ENCODE results near the gene CHRNA7.
"Not testable (repeated sequence)": the region's sequence is repeated elsewhere in the genome, so short reads cannot be mapped to it uniquely, and the experiment has no call there.

The CHRNA7 gene

GRCh38 chr15:32120577-32121383 is 90.5 kb downstream of the CHRNA7 start:
- DNase-seq (ENCODE audit: low read depth), result no peak

DNA sequence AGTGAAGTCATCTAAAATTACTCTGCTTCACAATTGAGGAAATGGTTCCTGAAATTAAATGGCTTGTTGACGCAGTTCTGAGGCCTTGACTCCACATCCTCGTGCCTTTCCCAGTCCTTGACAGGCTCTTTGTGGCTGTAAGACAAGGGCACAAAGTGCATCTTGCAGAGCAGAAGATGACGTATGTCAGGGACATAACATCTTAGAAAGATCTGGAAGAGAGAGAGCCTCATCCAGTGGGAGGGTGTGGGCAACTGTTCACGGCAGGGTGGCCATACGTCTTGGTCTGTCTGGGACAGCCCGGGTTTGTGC is 91.0 kb downstream of the CHRNA7 start:
- no peak for DNase-seq (ENCODE audit: low read depth)

GRCh38 chr15:32122013-32122412 is 91.7 kb downstream of the CHRNA7 start:
- DNase-seq (ENCODE audit: low read depth), result no peak

- DNase-seq (ENCODE audit: low read depth), result no peak
Observed at GRCh38 chr15:32123473-32123872, 93.2 kb downstream of the CHRNA7 start.

GRCh38 chr15:32124726-32125125 is 94.4 kb downstream of the CHRNA7 start:
- no peak for DNase-seq (ENCODE audit: low read depth)

DNA sequence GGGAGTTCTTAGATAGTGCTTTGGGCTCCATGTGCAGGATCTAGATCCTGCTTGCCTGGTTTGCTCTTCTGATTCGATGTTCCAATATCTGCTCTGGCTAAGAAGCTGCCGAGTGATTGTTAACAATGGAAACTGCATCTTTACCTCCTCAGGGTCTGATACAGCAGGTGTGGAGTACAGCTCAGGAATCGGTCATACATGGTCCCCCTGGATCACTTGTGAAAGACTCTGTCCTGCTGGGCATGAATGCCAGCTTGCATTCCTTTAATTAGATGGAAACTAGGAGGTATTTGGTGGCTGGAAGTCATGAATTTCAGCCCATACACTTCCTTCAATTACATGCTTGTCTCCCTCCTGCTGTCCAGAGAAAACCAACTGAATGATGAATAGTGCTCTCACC is 95.3 kb downstream of the CHRNA7 start:
- no peak for DNase-seq (ENCODE audit: low read depth)

GRCh38 chr15:32129815-32130214 is 99.5 kb downstream of the CHRNA7 start:
- DNase-seq (ENCODE audit: low read depth), result no peak

- no peak for DNase-seq (ENCODE audit: low read depth)
Observed at GRCh38 chr15:32130823-32131222, 100.5 kb downstream of the CHRNA7 start.

DNA sequence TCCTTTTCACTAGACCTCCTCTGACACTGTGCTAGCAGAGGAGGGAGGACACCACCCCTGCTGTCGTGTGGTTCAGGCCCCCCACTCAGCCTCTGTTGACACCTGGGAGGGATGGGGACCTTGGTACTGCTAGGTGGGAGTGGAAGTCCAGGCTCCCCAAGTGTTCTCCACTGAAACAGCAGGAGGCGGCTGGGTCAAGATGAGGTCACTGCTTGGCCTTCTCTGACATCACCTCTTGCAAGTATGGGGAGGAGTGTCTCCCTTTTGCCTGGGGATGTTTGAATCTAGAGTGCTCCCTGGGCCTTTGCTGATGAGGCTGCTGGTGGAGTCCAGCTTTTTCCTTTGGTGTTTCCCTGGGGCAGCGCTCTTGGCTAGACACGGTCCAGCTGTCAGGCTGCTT is 101.5 kb downstream of the CHRNA7 start:
- DNase-seq (ENCODE audit: low read depth), result no peak

DNA sequence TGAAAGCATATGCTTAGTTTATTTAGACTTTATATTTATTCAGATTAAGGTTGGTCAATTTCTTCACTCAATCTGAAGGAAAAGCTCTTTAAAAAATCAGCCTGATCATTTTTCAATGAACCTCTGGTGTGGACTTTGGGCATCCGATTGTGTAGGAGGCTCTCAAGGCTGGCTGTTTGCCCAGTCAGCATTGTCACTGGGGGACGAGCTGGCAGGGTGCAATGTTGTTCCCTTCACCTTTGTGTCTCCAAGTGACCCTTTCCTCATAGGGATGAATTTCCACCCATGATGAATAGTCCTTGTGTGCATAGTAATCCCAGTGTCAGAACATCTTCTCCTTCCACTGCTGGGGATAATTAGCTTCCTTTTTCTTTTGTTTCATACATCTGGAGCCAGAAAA is 102.5 kb downstream of the CHRNA7 start:
- DNase-seq (ENCODE audit: low read depth), result no peak

- DNase-seq (ENCODE audit: low read depth), result no peak
Observed at GRCh38 chr15:32134842-32135241, 104.5 kb downstream of the CHRNA7 start.

GRCh38 chr15:32135335-32135734 is 105.0 kb downstream of the CHRNA7 start:
- no peak for DNase-seq (ENCODE audit: low read depth)

DNA sequence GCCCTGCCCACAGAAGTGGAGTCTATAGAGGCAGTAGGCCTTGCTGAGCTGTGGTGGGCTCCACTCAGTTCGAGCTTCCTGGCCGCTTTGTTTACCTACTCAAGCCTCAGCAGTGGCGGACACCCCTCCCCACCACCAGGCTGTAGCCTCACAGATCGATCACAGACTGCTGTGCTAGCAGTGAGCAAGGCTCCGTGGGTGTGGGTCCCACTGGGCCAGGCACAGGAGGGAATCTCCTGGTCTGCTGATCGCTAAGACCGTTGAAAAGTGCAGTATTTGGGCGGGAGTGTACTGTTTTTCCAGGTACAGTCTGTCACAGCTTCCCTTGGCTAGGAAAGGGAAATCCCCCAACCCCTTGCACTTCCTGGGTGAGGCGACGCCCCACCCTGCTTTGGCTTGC is 115.2 kb downstream of the CHRNA7 start:
- DNase-seq (ENCODE audit: low read depth), result not testable (repeated sequence)

DNA sequence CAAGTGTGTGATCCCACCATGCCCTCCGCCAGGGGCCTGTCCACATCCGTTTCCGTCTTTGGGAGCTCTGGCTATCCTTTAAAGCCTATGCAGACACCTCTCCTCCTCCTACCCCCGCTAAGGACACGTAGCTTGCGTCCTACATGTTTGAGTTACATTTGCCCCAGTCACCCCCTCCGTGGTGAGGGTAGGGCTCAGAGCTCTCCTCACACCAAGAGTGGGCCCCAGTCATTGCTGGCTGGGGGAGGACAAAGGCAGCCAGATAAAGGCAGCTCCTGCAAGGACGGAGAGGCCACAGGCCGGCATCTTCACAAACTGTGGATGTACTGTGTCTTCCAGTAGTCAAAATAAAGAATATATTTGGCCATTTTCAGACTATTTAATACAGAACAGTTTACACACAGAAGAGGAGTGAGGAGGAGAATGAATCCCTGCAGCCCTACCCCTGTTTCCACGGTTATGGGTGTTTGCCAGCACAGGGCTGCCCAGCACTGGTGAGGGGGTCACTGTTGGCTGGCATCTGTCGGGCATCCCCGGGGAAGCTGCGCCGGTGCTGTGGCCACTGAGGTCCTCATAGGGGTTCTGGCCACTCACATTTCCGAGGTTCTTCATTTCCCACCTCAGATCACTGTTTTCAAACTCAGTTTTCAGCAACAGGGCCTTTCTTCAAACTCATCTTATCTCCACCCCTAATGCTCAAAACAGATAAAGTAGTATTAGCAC is 118.7 kb downstream of the CHRNA7 start:
- DNase-seq (ENCODE audit: low read depth), result no peak

GRCh38 chr15:32152574-32152973 is 122.3 kb downstream of the CHRNA7 start:
- DNase-seq (ENCODE audit: low read depth), result no peak

- DNase-seq (ENCODE audit: low read depth), result not testable (repeated sequence)
Observed at GRCh38 chr15:32153868-32154623, 123.7 kb downstream of the CHRNA7 start.

GRCh38 chr15:32162143-32162542 is 131.8 kb downstream of the CHRNA7 start:
- DNase-seq (ENCODE audit: low read depth), result not testable (repeated sequence)

DNA sequence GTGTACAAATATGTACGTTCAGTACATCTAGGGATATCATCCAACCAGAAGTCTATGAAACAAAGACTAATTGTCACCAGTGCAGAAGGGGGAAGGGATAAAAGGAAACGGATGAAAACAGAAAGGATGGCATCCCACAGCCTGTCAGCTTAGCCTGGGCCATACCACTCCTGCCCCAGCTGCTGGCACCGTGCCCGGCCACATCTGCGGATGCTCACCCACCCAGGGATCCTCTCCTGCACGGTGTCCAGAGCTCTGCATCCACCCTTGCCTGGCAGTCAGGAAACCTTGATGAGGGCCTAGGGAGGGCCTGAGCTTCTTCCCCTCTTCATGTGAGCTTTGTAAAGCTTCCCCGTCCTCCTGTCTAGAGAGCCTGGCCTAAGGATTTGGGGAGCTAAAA is 133.8 kb downstream of the CHRNA7 start:
- DNase-seq (ENCODE audit: low read depth), result not testable (repeated sequence)

DNA sequence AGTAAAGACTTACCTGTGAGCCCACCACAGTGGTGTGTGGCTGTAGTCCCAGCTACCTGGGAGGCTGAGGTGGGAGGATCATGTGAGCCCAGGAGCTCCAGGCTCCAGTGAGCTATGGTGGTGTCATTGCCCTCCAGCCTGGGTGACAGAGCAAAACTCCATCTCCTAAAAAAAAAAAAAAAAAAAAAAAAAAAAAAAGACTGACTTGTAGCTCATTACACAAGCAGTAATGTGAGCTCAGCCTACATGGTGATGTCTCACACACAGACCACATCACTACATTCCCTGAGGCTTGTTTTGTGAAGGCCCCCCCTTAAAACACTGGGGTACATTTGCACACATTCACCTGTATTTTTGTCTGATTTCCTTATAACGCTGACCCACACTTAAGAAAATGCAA is 134.4 kb downstream of the CHRNA7 start:
- not testable (repeated sequence) for DNase-seq (ENCODE audit: low read depth)

- DNase-seq (ENCODE audit: low read depth), result not testable (repeated sequence)
Observed at GRCh38 chr15:32165775-32166174, 135.5 kb downstream of the CHRNA7 start.

DNA sequence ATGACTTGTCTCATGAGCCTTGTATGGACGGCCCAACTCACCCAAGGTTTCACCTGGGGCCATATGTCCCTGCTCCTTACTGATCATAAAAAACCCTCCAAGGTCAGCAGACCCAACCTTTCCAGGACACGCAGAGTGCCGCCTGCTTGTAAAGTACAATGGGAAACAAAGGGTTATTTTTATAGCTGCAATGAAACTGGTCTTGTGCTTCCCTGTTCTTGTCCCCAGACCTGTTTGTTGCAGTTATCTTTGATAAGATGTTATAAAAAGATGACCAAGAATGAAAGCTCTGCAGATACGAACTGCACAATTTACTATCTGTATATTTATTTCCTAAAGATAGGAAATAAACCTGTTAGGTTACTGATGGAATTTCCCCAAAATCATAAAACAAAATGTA is 136.0 kb downstream of the CHRNA7 start:
- not testable (repeated sequence) for DNase-seq (ENCODE audit: low read depth)

DNA sequence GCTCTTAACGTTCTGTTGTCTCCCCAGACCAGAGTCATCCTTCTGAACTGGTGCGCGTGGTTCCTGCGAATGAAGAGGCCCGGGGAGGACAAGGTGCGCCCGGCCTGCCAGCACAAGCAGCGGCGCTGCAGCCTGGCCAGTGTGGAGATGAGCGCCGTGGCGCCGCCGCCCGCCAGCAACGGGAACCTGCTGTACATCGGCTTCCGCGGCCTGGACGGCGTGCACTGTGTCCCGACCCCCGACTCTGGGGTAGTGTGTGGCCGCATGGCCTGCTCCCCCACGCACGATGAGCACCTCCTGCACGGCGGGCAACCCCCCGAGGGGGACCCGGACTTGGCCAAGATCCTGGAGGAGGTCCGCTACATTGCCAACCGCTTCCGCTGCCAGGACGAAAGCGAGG is 137.6 kb downstream of the CHRNA7 start:
- not testable (repeated sequence) for DNase-seq (ENCODE audit: low read depth)

DNA sequence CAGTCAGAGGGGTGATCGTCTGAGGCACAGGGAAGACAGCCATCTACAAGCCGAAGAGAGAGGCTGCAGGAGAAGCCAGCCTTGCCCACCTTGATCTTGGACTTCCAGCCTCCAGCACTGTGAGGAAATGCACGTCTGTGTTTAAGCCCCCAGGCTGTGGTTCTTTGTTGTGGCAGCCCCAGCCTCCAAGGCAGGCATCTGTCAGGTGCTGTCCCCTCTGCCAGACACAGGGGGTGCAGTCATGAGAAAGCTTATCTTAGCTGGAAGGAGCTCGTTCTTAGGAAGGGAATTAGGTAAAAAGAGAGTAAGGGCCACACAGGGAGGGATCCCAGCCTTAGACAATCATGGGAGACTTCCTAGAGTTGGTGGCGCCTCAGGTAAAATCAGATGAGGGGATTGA is 150.3 kb downstream of the CHRNA7 start:
- not testable (repeated sequence) for DNase-seq (ENCODE audit: low read depth)
